ENCODE data around the gene MAGEA9B.

- TF ChIP-seq SP1 (IDR thresholded peaks at IDR 0.05) (no peak), BHLHE40 (IDR thresholded peaks at IDR 0.05; ENCODE audit: borderline replicate concordance) (no peak), CTBP1 (IDR thresholded peaks at IDR 0.05; ENCODE audit: borderline replicate concordance) (no peak), FOXM1 (IDR thresholded peaks at IDR 0.05; ENCODE audit: borderline replicate concordance) (no peak)
These were observed 43.5 kb upstream of the MAGEA9B start for GRCh38 chrX:149630681-149631233.
